ENCODE results near the gene PRELID2.

DNA sequence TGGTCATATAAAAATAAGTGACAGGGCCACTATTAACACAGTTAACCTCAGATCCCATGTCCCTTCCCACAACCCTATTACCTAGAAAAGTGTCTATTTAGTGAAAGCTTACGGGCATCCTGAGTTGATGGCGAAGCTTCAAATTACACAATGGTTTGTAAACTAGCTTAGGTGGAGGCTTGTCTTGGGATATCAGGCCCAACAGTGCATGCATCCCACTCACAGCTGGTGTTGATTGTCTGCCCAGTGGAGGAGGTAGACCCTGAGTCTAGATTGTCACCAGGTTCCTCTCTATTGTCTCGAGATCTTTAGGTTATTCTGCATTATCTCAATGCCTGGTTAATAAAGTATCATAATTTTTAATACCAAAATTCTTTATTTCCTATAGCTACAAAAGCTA lies 30.4 kb downstream of the PRELID2 start:
- no peak for TF ChIP-seq LEF1 (IDR thresholded peaks at IDR 0.05; ENCODE audit: borderline replicate concordance)
- TF ChIP-seq BHLHE40 (IDR thresholded peaks at IDR 0.05; ENCODE audit: borderline replicate concordance), result no peak
- TF ChIP-seq ELF4 (IDR thresholded peaks at IDR 0.05), result no peak
- no peak for TF ChIP-seq ZNF384 (IDR thresholded peaks at IDR 0.05)
- no peak for TF ChIP-seq SP1 (IDR thresholded peaks at IDR 0.05)
- no peak for TF ChIP-seq FOXM1 (IDR thresholded peaks at IDR 0.05; ENCODE audit: borderline replicate concordance)
- TF ChIP-seq SUZ12 (IDR thresholded peaks at IDR 0.05), result no peak
- TF ChIP-seq TARDBP (IDR thresholded peaks at IDR 0.05), result no peak
- TF ChIP-seq, protein P1, sequence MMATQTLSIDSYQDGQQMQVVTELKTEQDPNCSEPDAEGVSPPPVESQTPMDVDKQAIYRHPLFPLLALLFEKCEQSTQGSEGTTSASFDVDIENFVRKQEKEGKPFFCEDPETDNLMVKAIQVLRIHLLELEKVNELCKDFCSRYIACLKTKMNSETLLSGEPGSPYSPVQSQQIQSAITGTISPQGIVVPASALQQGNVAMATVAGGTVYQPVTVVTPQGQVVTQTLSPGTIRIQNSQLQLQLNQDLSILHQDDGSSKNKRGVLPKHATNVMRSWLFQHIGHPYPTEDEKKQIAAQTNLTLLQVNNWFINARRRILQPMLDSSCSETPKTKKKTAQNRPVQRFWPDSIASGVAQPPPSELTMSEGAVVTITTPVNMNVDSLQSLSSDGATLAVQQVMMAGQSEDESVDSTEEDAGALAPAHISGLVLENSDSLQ (IDR thresholded peaks at IDR 0.05), result no peak
- no peak for TF ChIP-seq HDGF (IDR thresholded peaks at IDR 0.05; ENCODE audit: borderline replicate concordance)
- TF ChIP-seq FOXA1 (IDR thresholded peaks at IDR 0.05), result no peak
- no peak for TF ChIP-seq ARNT (IDR thresholded peaks at IDR 0.05)
- TF ChIP-seq FOXK2 (IDR thresholded peaks at IDR 0.05), result no peak

Measured in HEK293T (cell line).